Measurements from ENCODE around the gene GLI2. TPM values are rescaled to one million over a fixed set of nuclear protein-coding genes. Genes with fewer than 3 reads are reported as not detected.
A peak's percentile ranks its signal among the peaks of the same experiment; 100 is the strongest.

The GLI2 gene
- total and polyA plus RNA-seq, 2 of the 4 experiments (the other 2 are of a cell fraction) = 3.8 to 26.0 TPM

GRCh38 chr2:120764492-120764891 is 28.8 kb downstream of the GLI2 start:
- in situ Hi-C loops (cut with MboI; ENCODE audit: low sequenced_read_pairs) = no loop called here
- no peak for DNase-seq
- H2BK5ac ChIP-seq (ENCODE audit: low read depth, low read length, poor library complexity, severe bottlenecking) = peak overlapping the region; percentile 94

More at GRCh38 chr2:120764492-120764891, 28.8 kb downstream of the GLI2 start:
- Histone ChIP-seq H3K18ac (ENCODE audit: low read depth, low read length) (peak overlapping the region; percentile 55), H2BK20ac (ENCODE audit: low read depth, low read length) (peak overlapping the region; percentile 91), H3K4me2 (ENCODE audit: low read depth, low read length) (no peak overlapping the region), H3K14ac (replicated peaks; ENCODE audit: low read depth, low read length) (peak overlapping the region; percentile 78), H3K9ac (ENCODE audit: low read depth, low read length) (peak overlapping the region; percentile 44; the same call in 1 of the 2 replicates), H2BK120ac (ENCODE audit: low read depth, low read length) (peak overlapping the region; percentile 94), H3K4me3 (ENCODE audit: insufficient read depth, low read depth, low read length) (no peak overlapping the region), H3K9me3 (ENCODE audit: control insufficient read depth, insufficient read depth, low read length) (no peaks in the 10 kb centered on the region), H4K8ac (ENCODE audit: low read depth in 2 of 2, low read length in 2 of 2) (peak overlapping the region; percentile 78 to 81), H4K5ac (ENCODE audit: low read depth, low read length) (peak overlapping the region; percentile 53), H3K56ac (ENCODE audit: extremely low read depth, insufficient read depth, low read length) (peak overlapping the region; percentile 76), H3K4ac (ENCODE audit: low read depth, low read length) (peak overlapping the region; percentile 97), H3K23ac (ENCODE audit: low read depth, low read length) (peak overlapping the region; percentile 95), H3K27ac (ENCODE audit: insufficient read depth, low read length) (peak overlapping the region; percentile 84), H3K27me3 (ENCODE audit: control insufficient read depth, insufficient read depth, low read length) (no peaks in the 10 kb centered on the region), H2AK9ac (replicated peaks; ENCODE audit: low read depth, low read length, poor library complexity) (no peak overlapping the region), H2AFZ (replicated peaks; ENCODE audit: low read length, poor library complexity) (no peak overlapping the region), H3K4me1 (ENCODE audit: control insufficient read depth, insufficient read depth, low read length) (peaks cover 64% of the 10 kb centered on the region), H2AK5ac (ENCODE audit: low read depth, low read length) (peak overlapping the region; percentile 95), H3K36me3 (ENCODE audit: control insufficient read depth, insufficient read depth, low read length) (no peaks in the 10 kb centered on the region), H4K91ac (ENCODE audit: insufficient read depth, low read depth, low read length) (peak overlapping the region; percentile 97), H4K20me1 (ENCODE audit: insufficient read depth, low read length) (peaks cover 22% of the 10 kb centered on the region), H3K9me1 (ENCODE audit: insufficient read depth, low read length) (peaks cover 74% of the 10 kb centered on the region), H3K79me1 (ENCODE audit: low read depth in 1 of 2, low read length in 2 of 2) (peaks cover 15 to 91% of the 10 kb centered on the region in 2 experiments; a peak in 3 of 4 replicates), H2BK15ac (ENCODE audit: low read depth, low read length) (peak overlapping the region; percentile 93)
- no peak for ATAC-seq (ENCODE audit: low read depth)
- BruUV-seq (replicated peaks) = no TSS peak
- TF ChIP-seq, protein P1, sequence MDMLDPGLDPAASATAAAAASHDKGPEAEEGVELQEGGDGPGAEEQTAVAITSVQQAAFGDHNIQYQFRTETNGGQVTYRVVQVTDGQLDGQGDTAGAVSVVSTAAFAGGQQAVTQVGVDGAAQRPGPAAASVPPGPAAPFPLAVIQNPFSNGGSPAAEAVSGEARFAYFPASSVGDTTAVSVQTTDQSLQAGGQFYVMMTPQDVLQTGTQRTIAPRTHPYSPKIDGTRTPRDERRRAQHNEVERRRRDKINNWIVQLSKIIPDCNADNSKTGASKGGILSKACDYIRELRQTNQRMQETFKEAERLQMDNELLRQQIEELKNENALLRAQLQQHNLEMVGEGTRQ (IDR thresholded peaks at IDR 0.05; ENCODE audit: low read depth, low read length) = peak; percentile 9; the same call in 1 of the 2 replicates
- TF ChIP-seq RAD21 (IDR thresholded peaks at IDR 0.05; ENCODE audit: low read length) = no peak
- WGBS, 2 experiments (ENCODE audit: extremely low coverage in 2 of 2, insufficient read length in 1 of 2) = 57% methylated on average over 4 of the region's 6 CpGs; no CpG with 5 or more reads in 1 of the 2 experiments
- ChIA-PET CTCF (no interaction called here), POLR2A (ENCODE audit: unreplicated experiment) (no interaction called here)
- dilution Hi-C loops (cut with HindIII; ENCODE audit: low sequenced_read_pairs, unreplicated experiment) = no loop called here
- intact Hi-C loops (cut with micrococcal nuclease) = no loop called here

Data from IMR-90 (cell line).